Vagina (tissue), 2 donors: Measurements from ENCODE around the gene KRT4.

Experiments
- POLR2A ChIP-seq, 2 donors: fragments of 450-650 bp; IDR thresholded peaks; one replicate each; pipeline ENCODE4 v1.6.1; 2017; ENCODE audit warnings: antibody characterized with exemption in 2 of 2, mild to moderate bottlenecking in 2 of 2, moderate library complexity in 2 of 2
- TF ChIP-seq, protein P1 (sequence below), 3 experiments: fragments of 450-650 bp in 2 of 3; fragments of 200-600 bp in 1 of 3; sonication (generic) in 1 of 3; IDR thresholded peaks; one replicate each; pipeline ENCODE4 v1.5.1; 2017 to 2019; ENCODE audit warnings: antibody characterized with exemption in 3 of 3, mild to moderate bottlenecking in 2 of 3, moderate library complexity in 2 of 3

DNA sequence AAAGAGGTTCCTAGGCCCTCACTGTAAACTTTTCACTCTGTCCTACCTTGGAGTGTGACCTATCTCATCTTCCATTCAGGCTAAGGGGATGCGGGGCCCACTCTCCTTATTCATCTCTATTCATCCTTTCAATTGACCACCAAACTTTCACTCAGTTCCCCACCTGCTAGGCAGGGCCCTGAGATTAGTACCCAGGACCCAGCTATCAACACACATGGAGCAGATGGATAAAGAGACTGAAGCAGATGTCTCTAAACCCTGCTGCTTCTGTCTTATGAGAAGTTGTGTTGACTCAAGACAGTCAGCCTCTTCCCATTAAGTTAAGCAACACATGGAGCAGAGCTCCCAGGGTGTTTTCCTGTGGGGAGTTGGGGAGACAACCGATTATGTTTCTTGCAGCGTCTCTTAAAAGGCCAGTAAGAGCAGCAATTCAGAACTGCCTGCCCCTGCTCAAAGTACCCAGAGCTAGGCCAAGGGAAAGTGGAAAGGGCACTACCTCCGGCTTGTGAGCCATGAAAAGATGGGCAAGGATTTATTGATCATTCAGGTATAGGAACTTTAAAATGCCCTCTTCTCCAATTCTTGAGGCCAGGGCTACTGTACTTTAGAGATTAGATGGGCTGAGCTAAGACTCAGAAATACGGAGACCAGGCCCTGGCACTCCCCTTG lies 47.4 kb downstream of the KRT4 start:
- TF ChIP-seq POLR2A (IDR thresholded peaks at IDR 0.05): no peak
- TF ChIP-seq, protein P1, sequence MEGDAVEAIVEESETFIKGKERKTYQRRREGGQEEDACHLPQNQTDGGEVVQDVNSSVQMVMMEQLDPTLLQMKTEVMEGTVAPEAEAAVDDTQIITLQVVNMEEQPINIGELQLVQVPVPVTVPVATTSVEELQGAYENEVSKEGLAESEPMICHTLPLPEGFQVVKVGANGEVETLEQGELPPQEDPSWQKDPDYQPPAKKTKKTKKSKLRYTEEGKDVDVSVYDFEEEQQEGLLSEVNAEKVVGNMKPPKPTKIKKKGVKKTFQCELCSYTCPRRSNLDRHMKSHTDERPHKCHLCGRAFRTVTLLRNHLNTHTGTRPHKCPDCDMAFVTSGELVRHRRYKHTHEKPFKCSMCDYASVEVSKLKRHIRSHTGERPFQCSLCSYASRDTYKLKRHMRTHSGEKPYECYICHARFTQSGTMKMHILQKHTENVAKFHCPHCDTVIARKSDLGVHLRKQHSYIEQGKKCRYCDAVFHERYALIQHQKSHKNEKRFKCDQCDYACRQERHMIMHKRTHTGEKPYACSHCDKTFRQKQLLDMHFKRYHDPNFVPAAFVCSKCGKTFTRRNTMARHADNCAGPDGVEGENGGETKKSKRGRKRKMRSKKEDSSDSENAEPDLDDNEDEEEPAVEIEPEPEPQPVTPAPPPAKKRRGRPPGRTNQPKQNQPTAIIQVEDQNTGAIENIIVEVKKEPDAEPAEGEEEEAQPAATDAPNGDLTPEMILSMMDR (IDR thresholded peaks at IDR 0.05): no peak
